ENCODE results near the gene HNRNPCL4.
"Not testable (repeated sequence)": the region's sequence is repeated elsewhere in the genome, so short reads cannot be mapped to it uniquely, and the experiment has no call there.

HNRNPCL4 gene

DNA sequence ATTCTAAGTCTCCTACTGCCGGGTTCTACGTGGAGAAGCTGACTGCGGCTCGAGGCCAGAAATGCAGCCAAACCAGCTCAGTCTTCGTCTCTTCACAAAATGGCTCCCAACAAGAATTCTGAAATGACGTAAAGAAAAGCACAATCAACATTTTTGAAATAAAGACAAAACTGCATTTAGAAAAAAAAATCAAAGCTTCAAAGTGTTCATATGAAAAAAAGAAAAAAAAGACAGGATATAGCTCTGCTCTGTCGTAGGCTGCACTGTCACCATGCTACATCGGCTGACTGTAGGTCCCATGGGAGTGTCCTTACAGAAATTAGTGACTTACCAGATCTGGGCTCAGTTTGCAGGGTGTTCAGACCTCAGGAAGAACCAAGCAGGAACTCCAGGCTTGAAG is at the start of gene HNRNPCL4:
Gene HNRNPCL4, minus strand, starts transcription at position 101 of the 400 bp plus-strand sequence. CDS start 164 bp downstream, outside the sequence.
- DNase-seq (ENCODE audit: low read depth, low spot score), result not testable (repeated sequence)

DNA sequence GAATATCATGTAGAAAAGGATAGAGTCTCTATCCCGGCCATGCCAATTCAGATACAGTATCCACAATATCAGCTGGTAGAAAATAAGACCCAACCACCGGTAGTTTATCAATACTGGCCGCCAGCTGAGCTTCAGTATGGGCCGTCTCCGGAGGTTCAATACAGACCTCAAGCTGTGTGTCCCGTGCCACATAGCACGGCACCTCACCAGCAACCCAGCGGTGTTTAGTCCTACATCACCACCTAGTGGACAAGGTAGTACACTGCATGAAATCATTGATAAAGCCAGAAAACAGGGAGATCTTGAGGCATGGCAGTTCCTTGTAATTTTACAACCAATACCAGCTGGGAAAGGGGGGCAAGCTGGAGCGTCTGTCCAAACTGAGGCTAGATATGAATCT is 43.3 kb upstream of the HNRNPCL4 start:
- not testable (repeated sequence) for DNase-seq (ENCODE audit: low read depth, low spot score)

DNA sequence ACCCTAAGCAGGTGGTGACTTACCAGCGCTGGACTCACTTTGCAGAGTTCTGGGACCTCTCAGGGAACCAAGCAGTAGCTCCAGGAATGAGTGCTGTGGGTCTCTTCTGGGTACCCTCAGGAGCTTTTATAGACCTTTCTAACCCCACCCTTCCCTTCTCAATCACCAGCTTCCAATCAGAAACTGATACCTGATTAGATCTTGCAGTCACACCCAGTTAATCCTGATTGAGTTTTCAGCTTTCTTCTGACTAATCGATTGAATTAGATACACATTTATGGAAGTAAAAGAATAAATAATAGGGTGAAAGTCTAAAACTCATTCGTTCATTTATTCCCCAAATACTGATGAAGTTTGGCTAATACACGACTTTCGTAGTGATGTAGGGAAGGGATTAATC is 35.9 kb upstream of the HNRNPCL4 start, which contains the start of gene PRAMEF13:
Gene PRAMEF13, minus strand, starts transcription at position 101 of the 400 bp plus-strand sequence. CDS start 1,820 bp downstream, outside the sequence.
- not testable (repeated sequence) for DNase-seq (ENCODE audit: low read depth, low spot score)

DNA sequence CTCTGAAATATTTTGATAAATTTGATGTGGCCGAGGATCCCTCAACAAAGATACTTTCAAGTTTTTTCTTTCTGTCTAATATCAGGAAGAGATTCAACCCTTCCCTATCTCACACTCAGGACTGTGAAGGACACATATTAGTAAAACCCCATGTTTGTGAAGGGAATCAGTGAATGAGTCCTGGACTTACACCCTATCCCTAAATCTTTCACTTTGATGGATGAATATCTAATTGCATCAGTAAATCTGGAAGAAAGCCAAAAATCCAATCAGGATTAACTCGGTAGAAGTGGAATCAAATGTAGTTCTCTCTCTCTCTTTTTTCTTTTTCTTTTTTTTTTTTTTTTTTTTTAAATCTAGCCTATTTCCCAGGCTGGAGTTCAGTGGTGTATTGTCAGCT is 6.1 kb upstream of the HNRNPCL4 start, which contains the start of gene PRAMEF9:
Gene PRAMEF9, plus strand, starts transcription at position 301 of the 400 bp plus-strand sequence. CDS start 3,433 bp downstream, outside the sequence.
- not testable (repeated sequence) for DNase-seq (ENCODE audit: low read depth, low spot score)

DNA sequence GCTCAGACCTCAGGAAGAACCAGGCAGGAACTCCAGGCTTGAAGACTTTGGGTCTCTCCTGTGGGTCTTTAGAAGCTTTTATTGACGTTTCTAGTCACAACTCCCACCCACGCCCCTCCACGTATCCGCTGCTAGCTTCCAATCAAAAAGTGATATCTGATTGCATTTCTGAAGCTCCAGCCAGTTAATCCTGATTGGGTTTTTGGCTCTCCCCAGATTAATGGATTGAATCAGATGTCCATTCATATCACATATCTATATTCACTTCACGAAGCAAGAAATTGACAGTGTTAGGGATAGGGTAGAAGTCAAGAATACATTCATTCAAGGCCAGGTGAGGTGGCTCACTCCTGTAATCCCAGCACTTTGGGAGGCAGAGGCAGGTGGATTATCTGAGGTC is 9.5 kb downstream of the HNRNPCL4 start, which contains the start of gene PRAMEF26:
Gene PRAMEF26, minus strand, starts transcription at position 101 of the 400 bp plus-strand sequence. CDS start 2,914 bp downstream, outside the sequence.
- not testable (repeated sequence) for DNase-seq (ENCODE audit: low read depth, low spot score)

DNA sequence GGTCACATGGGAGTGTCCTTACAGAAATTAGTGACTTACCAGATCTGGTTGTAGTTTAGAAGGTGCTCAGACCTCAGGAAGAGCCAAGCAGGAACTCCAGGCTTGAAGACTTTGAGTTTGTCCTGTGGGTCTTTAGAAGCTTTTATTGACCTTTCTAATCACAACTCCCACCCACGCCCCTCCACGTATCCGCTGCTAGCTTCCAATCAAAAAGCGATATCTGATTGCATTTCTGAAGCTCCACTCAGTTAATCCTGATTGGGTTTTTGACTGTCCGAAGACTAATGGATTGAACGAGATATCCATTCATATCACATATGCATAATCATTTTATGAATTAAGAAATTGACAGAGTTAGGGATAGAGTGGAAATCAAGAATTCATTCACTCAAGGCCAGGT is 48.7 kb downstream of the HNRNPCL4 start, which contains the start of gene HNRNPCL2:
Gene HNRNPCL2, minus strand, starts transcription at position 101 of the 400 bp plus-strand sequence. CDS start 454 bp downstream, outside the sequence.
- not testable (repeated sequence) for DNase-seq (ENCODE audit: low read depth, low spot score)
